ENCODE results near the gene IPCEF1.

Gene IPCEF1, protein sequence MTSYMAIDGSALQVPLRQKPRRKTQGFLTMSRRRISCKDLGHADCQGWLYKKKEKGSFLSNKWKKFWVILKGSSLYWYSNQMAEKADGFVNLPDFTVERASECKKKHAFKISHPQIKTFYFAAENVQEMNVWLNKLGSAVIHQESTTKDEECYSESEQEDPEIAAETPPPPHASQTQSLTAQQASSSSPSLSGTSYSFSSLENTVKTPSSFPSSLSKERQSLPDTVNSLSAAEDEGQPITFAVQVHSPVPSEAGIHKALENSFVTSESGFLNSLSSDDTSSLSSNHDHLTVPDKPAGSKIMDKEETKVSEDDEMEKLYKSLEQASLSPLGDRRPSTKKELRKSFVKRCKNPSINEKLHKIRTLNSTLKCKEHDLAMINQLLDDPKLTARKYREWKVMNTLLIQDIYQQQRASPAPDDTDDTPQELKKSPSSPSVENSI

DNA sequence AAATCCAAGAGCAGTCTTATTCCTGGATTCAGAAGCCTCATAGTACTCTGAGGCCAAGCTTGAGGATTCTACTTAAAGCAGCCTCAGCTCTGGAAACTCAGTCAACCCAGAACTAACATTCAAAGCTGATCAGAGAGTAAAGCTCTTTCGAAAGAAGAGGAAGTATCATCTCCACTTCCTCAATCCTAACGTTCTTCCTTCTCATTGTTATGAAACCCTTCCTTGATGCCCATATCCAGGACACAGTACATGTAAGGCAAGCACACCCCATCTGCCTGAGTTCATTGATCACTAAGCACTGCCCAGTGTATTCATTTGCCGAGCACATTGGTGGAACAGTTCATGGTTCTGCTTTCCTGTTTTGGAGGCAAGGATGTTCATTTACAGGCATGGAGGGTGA is at the start of gene IPCEF1:
IPCEF1 (minus strand) TSS at position 114 of the 400 bp plus-strand sequence. CDS start 90,856 bp downstream, outside the sequence.
- peak; percentile 65 for DNase-seq

DNA sequence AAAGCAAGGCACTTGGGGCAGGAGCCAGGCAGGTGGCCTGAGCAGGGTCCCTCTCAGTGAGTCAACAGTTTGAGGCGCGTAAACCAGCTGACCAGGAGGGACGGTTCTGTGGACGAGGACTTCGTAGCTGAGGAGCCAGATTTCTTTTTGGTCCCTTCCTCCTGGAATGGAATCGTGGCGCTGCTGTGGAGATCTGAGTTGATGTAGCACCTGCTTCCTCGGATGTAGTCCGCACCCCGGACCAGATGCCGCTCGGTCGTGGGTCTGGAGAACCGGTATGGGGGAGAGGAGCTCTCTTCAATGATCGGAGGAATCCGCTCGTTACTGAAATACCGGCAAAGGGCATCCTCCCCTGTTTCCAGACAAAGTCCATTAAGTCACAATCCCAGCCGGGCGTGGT is 49.7 kb upstream of the IPCEF1 start:
- no peak for DNase-seq

DNA sequence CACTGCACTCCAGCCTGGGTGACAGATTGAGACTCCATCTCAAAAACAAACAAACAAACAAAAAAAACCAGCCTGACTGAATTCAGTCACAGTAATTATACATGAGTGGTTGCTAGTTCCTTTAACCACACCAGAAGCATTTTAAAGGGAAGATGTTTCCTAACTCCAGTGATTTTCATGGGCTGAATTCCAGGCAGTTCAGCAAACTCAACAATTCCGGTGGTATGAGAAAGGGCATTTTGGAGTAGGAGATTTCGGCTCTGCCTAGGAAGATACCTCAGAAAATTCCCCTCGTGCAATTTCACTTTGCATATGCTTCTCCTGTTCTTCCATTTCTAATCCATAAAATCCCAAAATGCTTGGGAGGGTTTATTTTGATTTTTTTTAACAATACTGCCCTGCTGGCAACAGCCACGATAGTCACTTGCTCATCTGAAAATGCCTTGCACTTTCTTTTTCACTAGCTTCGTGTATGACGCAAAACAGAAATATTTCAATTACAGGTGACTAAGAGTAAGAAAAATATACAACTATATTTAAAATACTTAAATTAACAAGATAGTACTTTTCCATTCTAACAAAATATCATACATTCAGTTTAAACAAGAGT is 48.3 kb upstream of the IPCEF1 start:
- no peak for DNase-seq

DNA sequence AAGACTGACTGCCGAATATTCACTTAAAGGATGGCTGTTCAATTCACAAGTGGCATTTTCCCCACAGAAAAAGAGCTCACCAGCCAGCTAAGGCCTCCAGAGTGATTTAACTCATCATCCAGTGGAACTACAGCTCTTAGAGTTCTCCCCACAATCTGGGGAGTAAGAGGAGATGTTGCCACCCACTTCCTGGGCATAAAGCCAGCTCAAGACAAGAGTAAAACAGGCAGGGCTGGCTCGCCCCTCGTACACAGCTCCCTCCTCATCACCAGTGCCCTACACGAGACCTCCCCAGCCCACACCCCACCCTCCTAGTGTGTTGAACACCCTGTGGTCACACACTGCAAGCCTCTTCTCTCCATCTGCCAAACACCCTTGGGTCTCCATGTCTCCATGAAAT is 47.2 kb upstream of the IPCEF1 start:
- peak; percentile 86 for DNase-seq

DNA sequence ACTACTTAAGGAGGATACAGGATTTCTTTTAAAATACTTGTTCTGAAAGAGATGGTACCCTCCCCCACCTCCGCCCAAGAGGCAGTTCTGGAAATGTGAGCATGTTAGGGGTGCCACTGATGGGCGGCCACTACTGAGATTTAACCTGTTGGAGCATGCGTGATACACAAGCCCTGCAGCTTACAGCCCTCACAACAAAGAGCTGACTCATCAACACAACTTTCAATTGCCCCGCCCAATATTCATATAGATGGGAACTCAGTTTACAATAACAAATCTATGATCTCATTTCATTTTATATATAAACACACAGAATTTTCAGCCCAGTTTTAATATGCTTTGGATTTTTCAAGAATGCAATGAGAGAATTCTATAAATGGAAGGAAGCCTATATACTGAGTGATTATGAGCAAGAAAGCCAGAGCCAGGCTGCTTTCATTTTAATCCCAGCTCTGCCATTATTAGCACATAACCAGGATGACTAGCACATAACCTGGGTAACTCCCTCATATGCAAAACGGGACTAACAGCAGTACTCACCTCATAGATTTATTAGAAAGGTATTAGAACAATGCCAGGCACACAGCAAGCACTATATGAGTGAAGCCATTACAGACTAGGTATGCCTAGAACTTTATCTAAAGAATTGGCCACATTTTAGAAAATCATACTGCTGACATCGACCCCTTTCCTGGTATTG is 45.6 kb upstream of the IPCEF1 start:
- DNase-seq, result no peak

DNA sequence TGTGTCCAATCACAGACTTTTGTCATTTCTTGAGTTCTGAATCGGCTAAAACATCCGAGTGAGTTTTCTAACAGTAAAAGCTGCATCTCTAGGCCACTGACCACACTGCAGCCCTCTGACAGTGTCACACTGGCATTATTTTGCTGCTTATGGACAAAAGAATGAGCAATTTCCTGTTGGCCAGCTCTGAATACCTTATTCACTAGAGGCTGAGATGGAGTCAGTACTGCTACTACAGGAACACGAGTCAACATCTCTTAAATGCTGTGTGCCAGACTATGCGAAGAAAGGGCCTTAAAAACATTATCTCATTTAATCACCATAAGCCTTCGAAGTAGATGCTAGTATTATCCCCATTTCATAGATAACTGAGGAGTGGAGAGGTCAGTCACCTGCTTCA is 42.5 kb upstream of the IPCEF1 start:
- DNase-seq, result no peak

DNA sequence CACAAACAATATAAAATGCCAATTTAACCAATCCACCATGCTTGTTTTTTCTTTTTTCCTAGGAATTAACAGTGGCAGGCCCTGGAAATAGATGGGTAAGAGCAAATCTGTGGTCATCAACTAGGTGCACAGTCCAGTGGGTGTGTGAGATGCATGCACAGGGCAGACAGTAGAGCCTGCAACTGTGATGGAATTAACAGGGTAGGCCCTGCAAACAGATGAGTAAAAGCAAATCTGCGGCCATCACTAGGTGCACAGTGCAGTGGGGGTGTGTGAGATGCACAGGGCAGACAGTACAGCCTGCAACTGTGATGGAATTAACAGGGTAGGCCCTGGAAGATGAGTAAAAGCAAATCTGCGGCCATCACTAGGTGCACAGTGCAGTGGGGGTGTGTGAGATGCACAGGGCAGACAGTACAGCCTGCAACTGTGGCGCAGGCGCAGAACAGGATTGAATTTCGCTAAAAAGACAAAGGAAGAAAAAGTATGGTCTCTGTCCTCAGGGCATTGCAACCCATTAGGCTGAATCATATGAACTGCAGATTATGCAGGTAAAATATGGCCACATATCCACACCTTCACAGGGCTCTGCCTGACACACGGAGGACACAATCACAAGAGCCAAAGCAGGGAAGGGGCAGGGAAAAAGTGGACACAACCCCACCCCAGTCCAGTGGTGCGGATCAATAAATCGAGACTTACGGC is 41.0 kb upstream of the IPCEF1 start:
- DNase-seq, result no peak

DNA sequence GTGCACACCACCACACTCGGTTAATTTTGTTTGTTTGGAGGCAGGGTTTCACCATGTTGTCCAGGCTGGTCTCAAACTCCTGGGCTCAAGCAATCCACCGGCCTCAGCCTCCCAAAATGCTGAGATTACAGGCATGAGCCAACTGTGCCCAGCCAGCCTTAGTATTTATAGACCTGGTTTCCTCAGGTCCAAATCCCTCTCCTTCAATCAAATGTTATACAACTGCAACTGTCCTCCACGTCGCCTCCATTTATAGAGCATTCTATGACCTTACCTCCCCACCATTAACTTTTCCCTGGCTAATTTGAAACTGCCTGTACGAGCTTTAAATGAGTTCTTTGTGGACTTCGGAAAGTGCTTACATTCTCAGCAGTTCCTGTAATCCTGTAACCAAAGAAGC is 39.3 kb upstream of the IPCEF1 start:
- DNase-seq, result no peak

DNA sequence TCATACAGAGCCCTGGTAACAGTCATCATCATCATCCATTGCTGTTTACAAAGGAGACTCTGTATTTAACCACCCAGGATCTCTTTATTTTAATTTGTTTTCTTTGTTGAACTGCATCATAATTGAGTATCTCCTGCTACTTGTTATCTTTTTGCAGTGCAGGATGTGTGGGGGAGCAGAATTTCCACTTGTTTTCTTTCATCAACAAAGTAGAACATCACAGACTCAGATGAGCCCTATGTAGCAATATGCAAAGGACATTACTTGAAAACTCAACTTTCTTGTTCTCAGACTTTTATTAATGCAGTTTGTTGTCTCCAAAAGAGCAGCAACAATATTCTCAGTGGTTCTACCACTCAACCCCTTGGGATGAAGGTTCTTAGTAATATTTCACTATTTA is 38.7 kb upstream of the IPCEF1 start:
- no peak for DNase-seq

DNA sequence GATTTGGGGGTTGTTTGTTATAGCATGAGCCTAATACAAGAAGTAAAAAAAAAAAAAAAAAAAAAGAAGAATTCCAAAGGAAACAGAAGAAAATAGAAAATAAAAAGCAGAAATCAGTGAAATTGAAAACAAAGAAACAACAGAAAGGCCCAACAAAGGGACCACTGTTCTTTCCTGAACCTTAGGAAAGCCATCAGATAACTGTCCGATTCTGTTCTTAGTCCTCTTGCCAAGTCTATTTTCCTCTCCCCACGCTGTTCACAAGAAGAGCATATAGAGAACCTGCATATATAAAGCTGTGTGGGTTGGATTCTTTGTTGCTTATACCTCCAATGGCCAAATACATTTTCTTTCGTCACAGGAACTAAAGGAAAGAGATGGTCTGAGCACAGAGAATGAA is 38.0 kb upstream of the IPCEF1 start:
- no peak for DNase-seq

DNA sequence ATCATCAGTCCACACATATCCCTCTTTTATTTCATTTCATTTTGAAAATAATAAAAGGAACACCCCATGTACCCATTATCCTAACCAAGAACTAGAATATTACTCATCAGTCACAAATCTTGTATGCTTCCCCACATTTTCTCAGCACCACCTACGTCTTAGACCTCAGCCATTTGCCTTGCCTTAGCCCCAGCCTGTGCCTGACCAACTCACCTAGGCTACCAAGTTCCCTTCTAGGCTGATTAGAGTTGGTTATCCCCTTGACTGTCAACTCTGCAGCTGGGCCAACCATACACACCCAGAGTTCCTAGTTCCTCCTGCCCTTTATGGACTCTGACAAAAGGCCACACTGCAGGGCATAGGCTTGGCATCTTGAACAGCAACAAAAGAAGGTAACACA is 33.4 kb upstream of the IPCEF1 start:
- DNase-seq, result no peak

DNA sequence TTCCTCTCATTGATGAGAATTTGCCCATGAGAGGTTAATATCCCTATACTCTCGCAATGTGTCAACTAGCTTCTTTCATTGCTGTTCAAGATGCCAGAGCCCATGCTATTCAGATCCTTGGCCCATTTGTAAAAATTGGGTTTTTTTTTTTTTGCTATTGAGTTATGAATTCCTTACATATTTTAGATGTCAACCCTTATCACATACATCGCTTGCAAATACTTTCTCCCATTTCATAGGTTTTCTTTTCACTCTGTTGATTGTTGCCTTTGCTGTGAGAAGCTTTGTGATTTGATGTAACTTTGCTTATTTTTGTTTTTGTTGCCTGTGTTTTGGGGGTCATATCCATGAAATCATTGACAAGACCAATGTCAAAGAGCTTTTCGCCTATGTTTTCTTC is 32.2 kb upstream of the IPCEF1 start:
- no peak for DNase-seq

DNA sequence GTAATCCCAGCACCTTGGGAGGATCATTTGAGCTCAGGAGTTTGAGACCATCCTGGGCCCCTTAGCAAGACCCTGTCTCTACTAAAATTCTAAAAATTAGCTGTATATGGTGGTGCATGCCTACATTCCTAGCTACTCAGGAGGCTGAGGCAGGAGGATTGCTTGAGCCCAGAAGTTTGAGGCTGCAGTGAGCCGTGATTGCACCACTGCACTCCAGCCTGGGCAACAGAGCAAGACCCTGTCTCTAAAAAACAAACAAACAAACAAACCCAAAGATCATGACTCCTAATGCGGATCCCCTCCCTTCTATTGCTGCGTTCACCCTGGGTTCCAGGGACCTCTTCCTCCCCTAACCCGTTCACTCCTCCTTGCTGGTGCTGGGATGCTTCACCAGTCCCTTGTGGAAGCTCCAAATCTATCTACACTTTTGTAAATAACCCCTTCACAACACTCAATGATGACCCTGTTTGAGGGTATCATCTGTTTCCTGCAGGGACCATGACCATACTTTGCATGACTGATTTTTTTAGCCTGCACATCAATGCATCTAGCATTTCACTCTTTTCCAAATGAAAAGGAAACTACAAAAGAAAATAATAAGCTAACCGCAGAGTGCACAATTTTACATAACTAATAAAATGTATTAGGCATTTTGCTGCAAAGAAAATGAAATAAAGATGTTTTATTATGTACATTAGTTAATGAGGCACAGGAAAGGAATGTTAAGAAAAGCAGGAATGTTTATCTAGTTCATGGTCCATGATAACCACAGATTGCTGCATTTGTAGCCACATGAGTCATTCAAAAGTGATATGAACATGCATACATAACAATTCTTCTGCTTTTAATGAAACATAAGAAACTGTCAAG is 30.5 kb upstream of the IPCEF1 start:
- no peak for DNase-seq

DNA sequence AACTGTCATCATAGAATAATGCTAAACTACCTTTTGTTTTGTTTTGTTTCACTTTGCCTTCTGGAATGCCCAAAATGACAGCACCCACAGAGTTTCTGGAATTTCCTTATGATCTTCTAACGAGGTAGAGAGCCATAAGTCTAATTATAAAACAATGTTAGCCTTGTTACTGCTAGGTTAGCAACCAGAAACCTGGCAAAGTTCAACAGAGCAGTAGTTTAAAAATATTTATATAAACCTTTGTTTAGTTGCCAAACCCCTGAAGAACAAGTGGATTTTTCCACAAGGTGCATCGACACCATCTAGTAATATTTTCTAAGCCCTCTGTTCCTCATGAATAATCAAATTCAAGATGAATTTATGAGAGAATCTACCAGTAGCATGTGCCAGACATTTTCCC is 27.6 kb upstream of the IPCEF1 start:
- DNase-seq, result no peak

DNA sequence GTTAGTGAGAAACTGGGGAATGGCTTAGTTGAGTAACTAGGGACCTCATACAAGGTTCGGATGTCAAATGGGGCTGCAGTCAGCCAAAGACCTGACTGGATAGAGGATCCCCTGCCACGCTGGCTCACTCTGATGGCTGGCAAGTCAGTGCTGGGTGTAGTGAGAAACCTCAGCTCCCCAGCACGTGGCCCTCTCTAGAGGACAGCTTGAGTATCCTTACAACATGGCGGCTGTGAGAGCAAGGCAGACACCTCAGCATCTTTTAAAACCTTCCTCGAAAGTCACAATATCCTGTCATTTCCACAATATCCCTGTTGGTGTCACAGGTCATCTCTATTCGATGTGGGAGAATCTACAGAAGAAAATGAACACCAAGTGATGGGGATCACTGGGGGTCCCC is 26.7 kb upstream of the IPCEF1 start:
- no peak for DNase-seq

DNA sequence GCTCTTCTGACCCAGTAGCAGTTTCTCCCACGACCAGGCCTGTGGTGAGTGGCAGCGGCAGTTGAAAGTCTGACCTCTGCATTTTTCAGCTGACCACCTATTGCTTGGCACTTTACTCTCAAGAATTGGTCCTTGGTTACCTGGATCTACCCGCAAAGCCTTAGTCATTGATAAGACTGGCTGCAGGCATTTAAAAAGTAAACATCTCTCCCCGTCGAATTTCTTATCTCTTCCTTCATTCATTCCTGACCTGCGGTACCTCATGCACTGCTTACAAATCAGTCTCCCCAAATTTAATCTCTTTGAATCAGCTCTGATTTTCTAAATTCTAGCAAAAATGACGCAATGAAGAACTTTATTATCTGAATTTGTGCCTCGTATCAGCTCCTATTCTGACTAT is 26.1 kb upstream of the IPCEF1 start:
- DNase-seq, result no peak

DNA sequence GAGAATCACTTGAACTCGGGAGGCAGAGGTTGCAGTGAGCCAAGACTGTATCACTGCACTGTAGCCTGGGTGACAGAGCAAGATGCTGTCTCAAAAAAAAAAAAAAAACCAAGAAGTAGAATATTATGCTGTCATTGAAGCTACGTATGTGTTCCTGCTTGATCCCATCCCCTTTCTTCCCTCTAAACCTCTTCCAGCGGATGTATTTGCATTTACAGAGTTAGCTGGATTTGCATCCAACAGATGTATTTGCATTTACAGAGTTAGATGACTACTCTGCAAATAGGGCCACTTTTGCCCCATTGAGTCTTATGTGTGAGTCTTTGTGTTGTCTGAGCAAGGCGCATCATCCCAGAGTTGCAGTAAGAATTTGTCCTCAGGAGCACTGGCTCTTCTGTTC is 24.9 kb upstream of the IPCEF1 start:
- no peak for DNase-seq

DNA sequence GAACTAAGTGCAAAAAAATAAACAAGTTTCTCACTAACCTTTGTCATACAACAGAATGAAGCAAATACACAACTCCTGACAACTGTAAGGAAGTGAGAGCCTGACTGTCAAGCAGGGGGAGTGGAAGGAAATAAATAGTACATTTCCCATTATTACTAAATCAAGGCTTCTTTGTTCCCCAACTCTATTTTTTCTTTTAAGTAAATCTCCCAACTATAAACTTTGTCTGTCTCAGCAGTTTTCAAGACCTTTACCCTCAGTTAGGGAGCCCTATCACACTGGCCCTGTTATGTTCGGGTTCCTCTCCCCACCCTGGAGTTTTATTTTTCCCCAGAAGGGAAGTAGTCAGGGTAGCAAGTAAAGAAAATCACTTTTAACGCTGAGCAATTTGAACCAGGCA is 24.1 kb upstream of the IPCEF1 start:
- DNase-seq, result no peak

DNA sequence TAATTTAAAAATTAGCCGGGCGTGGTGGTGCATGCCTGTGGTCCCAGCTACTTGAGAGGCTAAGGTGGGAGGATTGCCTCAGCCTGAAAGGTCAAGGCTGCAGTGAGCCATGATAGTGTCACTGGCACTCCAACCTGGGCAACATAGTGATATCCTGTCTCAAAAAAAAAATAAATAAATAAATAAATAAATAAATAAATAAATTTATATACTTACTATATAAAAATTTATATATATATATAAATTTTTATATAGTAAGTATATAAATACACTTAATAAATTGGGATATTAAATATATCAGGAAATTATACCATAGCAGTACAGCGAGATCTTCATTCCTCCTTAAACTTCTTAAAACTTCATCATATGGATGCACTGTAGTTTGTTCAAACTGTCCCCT is 23.0 kb upstream of the IPCEF1 start:
- DNase-seq, result no peak

DNA sequence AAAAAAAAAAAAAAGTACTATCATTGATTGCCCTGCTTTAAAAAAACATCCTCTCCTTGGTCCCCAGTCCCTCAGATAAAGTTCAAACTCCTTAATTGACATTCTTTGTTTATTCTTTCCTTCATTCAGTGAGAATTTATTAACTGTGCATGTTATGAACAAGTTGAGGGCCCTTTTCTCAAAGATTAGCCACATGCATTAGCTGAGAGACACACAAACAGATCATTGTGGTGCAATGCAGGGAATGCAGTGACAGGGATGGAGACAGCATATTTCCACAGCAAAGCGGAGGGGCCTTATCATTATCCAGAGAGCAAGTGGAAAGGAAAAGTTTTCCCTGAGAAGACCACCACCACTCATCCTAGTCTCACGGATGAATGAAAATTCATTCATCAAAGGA is 21.9 kb upstream of the IPCEF1 start:
- no peak for DNase-seq

DNA sequence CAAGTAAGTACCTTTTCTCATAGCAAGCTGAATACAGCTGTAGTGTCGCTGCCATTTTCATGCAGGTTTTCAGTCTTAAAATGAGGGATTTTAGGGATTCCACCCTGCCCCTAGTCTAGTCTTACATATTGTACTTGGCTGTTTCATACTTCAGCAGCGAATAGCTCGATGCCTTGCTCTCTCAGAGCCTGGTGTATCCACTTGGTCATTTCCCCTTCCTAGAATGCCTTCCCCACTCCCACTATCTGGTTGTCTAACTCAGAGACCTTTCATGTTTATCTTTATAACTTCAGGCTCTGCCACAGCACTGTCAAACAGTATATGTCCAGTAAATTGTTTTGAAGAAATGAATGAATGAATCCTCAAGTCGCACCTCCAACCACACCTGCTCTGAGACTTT is 21.1 kb upstream of the IPCEF1 start:
- DNase-seq, result no peak

DNA sequence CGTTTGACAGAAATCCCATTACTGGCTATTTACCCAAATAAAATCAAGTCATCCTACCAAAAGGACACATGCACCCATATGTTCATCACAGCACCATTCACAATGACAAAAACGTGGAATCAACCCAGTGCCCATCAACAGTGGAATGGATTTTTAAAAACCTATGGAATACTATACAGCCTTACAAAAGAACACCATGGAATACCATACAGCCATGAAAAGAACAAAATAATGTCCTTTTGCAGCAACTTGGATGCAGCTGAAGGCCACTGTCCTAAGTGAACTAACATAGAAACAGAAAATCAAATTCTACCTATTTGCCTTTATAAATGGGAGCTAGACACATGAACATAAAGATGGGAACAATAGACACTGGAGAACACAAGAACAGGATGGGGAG is 17.4 kb upstream of the IPCEF1 start:
- no peak for DNase-seq

DNA sequence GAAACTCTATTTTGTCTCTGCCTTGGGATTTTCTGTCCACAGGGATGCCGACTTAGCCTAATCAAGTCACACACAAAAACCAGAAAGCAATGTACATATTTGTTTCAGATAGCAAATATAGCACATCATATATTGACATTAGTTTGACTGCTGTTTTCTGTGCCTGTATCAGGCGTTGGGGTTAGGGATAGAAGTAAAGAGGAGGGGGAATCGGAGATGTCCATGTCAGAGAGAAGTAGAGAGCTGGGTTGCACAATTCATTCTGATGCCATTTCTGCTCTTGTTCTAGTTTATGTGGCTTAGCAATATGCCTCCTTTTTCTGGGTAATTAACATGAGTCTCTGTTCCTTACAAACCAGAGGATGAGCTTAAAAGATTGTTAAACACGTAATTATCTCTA is 14.7 kb upstream of the IPCEF1 start:
- no peak for DNase-seq

Measured in hematopoietic multipotent progenitor cell treated with erythropoietin and hydrocortisone succinate and interleukin-3 and kit ligand, for 4 days (in vitro differentiated cells).